Measurements from ENCODE around the gene CCDC92B. TPM values are rescaled to one million over a fixed set of nuclear protein-coding genes. Genes with fewer than 3 reads are reported as not detected.

Gene CCDC92B
- total RNA-seq, 1 experiment from 2014 or later = 15.2 TPM

GRCh38 chr17:2794111-2794803, 44.8 kb upstream of the CCDC92B start:
- no peak overlapping the region for H3K4me3 Mint-ChIP-seq
- no peaks in the 10 kb centered on the region for H3K9me3 Mint-ChIP-seq
- no peak for TF ChIP-seq HMGA2 (CRISPR knock-in tag; IDR thresholded peaks at IDR 0.05)
- TF ChIP-seq IRF1 (CRISPR knock-in tag; IDR thresholded peaks at IDR 0.05) = no peak
- TF ChIP-seq SP1 (CRISPR knock-in tag; conservative IDR thresholded peaks at IDR 0.05) = no peak
- TF ChIP-seq E2F1 (CRISPR knock-in tag; IDR thresholded peaks at IDR 0.05) = no peak
- TF ChIP-seq SOX15 (CRISPR knock-in tag; IDR thresholded peaks at IDR 0.05) = no peak
- TF ChIP-seq NR3C1 (CRISPR knock-in tag; conservative IDR thresholded peaks at IDR 0.05; ENCODE audit: low read depth) = no peak
- TF ChIP-seq RELA (CRISPR knock-in tag; IDR thresholded peaks at IDR 0.05; ENCODE audit: borderline replicate concordance) = no peak
- TF ChIP-seq ZNF396 (CRISPR knock-in tag; IDR thresholded peaks at IDR 0.05; ENCODE audit: borderline replicate concordance) = no peak
- TF ChIP-seq ZNF138 (CRISPR knock-in tag; conservative IDR thresholded peaks at IDR 0.05) = no peak
- no peak for TF ChIP-seq ZNF263 (CRISPR knock-in tag; IDR thresholded peaks at IDR 0.05; ENCODE audit: low read depth)
- TF ChIP-seq FOXP4 (CRISPR knock-in tag; IDR thresholded peaks at IDR 0.05) = no peak
- no peak for DNase-seq (ENCODE audit: low spot score)
- 0 out of 2 replicates have a peak overlapping the region, but pooled peaks have one; percentile 8 for H3K27ac Mint-ChIP-seq
- H3K36me3 Mint-ChIP-seq = no peaks in the 10 kb centered on the region
- POLR2A ChIA-PET = no interaction called here
- no peaks in the 10 kb centered on the region for H3K27me3 Mint-ChIP-seq (ENCODE audit: low read depth)
- CTCF ChIA-PET = interaction anchor here (0.9 kb wide), 1 partner anchor 115 kb away, joined by 4 read pairs; no protein-coding TSS in a partner anchor
- no peak for ATAC-seq
- H3K4me1 Mint-ChIP-seq = peaks cover 16% of the 10 kb centered on the region

GRCh38 chr17:2792366-2793169, 43.1 kb upstream of the CCDC92B start:
- Mint-ChIP-seq H3K4me1 (peaks cover 2% of the 10 kb centered on the region), H3K27ac (no peak overlapping the region), H3K4me3 (no peak overlapping the region), H3K9me3 (no peaks in the 10 kb centered on the region), H3K36me3 (no peaks in the 10 kb centered on the region), H3K27me3 (ENCODE audit: low read depth) (no peaks in the 10 kb centered on the region)
- ChIA-PET POLR2A (no interaction called here), CTCF (interaction anchor here (1.1 to 2.7 kb wide), 3 partner anchors 15 to 220 kb away, joined by 3 to 16 read pairs (median 8); no protein-coding TSS in a partner anchor)
- ATAC-seq (no peak), DNase-seq (ENCODE audit: low spot score) (no peak)
- TF ChIP-seq ARID4B (CRISPR knock-in tag; IDR thresholded peaks at IDR 0.05; ENCODE audit: borderline replicate concordance) (no peak), TEAD1 (CRISPR knock-in tag; IDR thresholded peaks at IDR 0.05) (no peak), ERG (CRISPR knock-in tag; IDR thresholded peaks at IDR 0.05) (no peak), CREM (CRISPR knock-in tag; IDR thresholded peaks at IDR 0.05) (no peak), FOXP1 (CRISPR knock-in tag; IDR thresholded peaks at IDR 0.05; ENCODE audit: borderline replicate concordance) (no peak), ZNF512 (CRISPR knock-in tag; IDR thresholded peaks at IDR 0.05; ENCODE audit: borderline replicate concordance) (no peak), TCF7 (CRISPR knock-in tag; IDR thresholded peaks at IDR 0.05; ENCODE audit: low read depth) (no peak), ZNF232 (CRISPR knock-in tag; IDR thresholded peaks at IDR 0.05) (no peak), ATF1 (CRISPR knock-in tag; IDR thresholded peaks at IDR 0.05) (no peak), RORB (CRISPR knock-in tag; IDR thresholded peaks at IDR 0.05) (no peak)

Data from WTC11 (cell line).